Bronchial epithelial cell (primary cell): Measurements from ENCODE around the gene CACNA1C. TPM values are rescaled to one million over a fixed set of nuclear protein-coding genes. Genes with fewer than 3 reads are reported as not detected.

Experiments
- DNase-seq: peaks from one replicate; pipeline ENCODE4 v3.0.0-alpha.2; 2010; ENCODE audit warnings: low read depth
- FAIRE-seq: peaks from 2 replicates; lab custom pipeline; 2011; peaks lifted over from hg19 to GRCh38; lab: Jason Lieb, UNC
- H3K27me3 ChIP-seq: 2 replicates; pipeline ENCODE4 v1.5.1; 2011; ENCODE audit warnings: low read length; ENCODE audit not compliant: control insufficient read depth, insufficient read depth
- H3K36me3 ChIP-seq: 2 replicates; pipeline ENCODE4 v1.5.1; 2011; ENCODE audit warnings: low read length; ENCODE audit not compliant: control insufficient read depth, insufficient read depth
- H3K4me3 ChIP-seq: 2 replicates; pipeline ENCODE4 v1.5.1; 2011; ENCODE audit warnings: mild to moderate bottlenecking, low read depth, low read length, control low read depth
- total RNA-seq: library from RNA; depleted of rRNA; stranded (reverse); fragments of >200 nt; gene quantifications from 2 replicates; pipeline ENCODE4 v1.2.1, GENCODE V29; 2014
- TF ChIP-seq, protein P1 (sequence below): IDR thresholded peaks from 2 replicates; pipeline ENCODE4 v1.5.1; 2011; ENCODE audit warnings: mild to moderate bottlenecking, moderate library complexity, low read length, control low read depth, inconsistent platforms; ENCODE audit not compliant: insufficient read depth, severe bottlenecking

The CACNA1C gene
- total RNA-seq, 1 donor from 2014 or later = not detected

DNA sequence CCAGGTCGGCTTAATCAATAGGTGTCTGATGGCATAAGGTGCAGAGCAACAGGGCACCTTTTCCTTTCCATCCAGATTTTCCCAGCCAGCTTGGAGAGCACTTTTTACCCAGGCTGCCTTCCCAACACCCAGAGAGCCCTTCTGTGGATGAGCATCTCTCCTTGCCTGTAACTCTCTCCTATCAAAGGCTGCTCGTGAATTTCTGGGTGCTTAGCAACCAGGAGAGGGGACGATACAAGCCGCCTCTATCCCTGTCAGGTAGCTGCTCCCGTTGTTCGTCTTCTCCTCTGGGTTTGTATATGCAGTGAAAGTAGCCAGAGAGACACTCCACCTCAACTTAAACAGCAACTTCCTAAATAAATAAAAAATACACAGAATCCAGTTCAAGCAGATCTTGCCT lies 124.2 kb downstream of the CACNA1C start:
- FAIRE-seq (no peak), DNase-seq (no peak)
- H3K4me3 ChIP-seq = no peak overlapping the region
- TF ChIP-seq, protein P1, sequence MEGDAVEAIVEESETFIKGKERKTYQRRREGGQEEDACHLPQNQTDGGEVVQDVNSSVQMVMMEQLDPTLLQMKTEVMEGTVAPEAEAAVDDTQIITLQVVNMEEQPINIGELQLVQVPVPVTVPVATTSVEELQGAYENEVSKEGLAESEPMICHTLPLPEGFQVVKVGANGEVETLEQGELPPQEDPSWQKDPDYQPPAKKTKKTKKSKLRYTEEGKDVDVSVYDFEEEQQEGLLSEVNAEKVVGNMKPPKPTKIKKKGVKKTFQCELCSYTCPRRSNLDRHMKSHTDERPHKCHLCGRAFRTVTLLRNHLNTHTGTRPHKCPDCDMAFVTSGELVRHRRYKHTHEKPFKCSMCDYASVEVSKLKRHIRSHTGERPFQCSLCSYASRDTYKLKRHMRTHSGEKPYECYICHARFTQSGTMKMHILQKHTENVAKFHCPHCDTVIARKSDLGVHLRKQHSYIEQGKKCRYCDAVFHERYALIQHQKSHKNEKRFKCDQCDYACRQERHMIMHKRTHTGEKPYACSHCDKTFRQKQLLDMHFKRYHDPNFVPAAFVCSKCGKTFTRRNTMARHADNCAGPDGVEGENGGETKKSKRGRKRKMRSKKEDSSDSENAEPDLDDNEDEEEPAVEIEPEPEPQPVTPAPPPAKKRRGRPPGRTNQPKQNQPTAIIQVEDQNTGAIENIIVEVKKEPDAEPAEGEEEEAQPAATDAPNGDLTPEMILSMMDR = no peak
- no peaks in the 10 kb centered on the region for H3K27me3 ChIP-seq
- H3K36me3 ChIP-seq = no peaks in the 10 kb centered on the region

DNA sequence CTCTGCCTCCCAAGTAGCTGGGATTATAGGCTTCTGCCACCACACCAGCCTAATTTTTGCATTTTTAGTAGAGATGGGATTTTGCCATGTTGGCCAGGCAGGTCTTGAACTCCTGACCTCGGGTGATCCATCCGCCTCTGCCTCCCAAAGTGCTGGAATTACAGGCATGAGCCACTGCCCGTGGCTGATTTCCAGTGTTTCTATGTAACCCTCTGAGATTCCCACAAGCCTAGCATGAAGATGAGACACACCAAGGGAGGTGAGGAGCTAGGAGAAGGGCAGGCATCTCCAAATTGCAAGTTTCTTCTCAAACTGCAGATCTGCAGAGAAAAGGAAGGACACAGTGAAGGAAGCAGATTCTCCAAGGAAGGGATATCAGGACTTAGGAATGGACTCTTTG lies 125.0 kb downstream of the CACNA1C start:
- FAIRE-seq (no peak), DNase-seq (no peak)
- no peaks in the 10 kb centered on the region for H3K36me3 ChIP-seq

DNA sequence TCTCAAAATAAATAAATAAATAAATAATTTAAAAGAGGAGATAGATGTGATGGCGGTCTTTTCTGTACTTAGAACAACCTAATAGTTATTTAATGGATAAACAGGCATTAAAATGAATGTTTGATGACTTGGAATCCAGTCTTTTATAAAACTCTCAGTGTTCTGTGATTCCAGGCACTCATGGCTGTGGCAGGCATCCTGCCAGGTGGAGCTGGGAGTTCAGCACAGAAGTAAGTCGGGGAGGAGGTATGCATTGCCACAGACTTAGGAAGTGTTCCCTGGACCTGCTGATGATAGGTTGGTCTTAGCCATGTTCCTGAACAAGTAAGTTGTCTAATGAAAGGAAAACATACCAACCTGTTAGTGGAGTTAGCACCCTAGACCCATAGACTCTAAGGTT lies 126.3 kb downstream of the CACNA1C start:
- TF ChIP-seq, protein P1 = no peak
- FAIRE-seq (no peak), DNase-seq (no peak)
- Histone ChIP-seq H3K4me3 (no peak overlapping the region), H3K36me3 (no peaks in the 10 kb centered on the region), H3K27me3 (no peaks in the 10 kb centered on the region)

More for the DNA sequence above, 125.0 kb downstream of the CACNA1C start:
- TF ChIP-seq, protein P1 = no peak
- Histone ChIP-seq H3K4me3 (no peak overlapping the region), H3K27me3 (no peaks in the 10 kb centered on the region)

DNA sequence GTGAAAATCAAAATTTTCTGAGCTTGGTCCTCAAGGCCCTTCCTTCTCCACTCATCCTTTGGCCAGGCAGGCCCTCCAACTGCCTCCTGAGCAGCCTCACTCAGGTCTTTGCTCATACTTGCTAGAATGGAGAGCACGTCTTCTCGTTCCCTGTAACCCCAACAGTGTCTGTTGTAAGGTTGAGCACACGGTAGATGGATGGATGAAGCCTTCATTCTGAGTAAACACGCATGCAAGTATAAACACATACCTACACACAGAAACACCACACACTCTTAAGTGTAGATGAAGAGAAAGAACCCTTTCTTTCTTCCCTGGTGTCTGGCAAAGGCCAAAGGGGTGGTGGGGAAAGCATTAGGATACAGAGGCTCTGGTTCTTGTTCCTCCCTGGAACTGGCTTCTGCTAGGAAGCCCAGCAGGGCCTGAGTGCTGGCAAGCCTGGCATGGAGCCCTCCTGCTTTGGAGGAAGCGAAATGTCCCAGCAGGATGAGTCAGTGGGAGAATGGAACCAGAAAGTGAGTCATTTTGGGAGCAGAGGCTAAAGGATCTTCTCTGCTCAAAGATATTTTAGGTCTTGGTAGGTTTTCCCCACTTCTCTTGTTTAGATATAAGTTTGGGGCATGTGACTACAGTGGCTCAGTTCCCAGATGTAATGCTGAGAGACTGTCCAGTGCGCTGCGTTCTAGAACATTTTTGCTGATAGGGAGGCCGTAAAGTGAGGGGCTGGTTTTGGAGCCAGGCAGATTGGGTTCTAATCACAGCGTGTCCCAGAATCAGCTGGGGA lies 127.4 kb downstream of the CACNA1C start:
- no peak for FAIRE-seq
- TF ChIP-seq, protein P1 = no peak

DNA sequence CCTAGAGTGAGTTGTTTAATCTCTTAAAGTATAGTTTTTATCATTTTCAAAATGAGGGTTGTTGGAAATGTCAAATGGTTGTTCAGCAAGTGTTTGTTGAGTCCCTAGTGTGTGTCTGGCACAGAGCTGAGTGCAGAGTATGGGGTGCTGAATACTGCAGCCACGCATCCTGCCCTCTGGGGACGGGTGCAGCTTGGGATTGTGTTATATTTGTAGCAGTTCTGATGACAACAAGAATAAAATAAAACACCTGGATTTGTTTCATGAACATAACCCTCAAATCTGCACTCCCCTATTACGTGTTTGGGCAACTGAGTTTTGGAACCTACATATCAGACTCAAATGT lies 127.9 kb downstream of the CACNA1C start:
- FAIRE-seq (no peak), DNase-seq (no peak)
- Histone ChIP-seq H3K27me3 (no peaks in the 10 kb centered on the region), H3K36me3 (no peaks in the 10 kb centered on the region), H3K4me3 (no peak overlapping the region)
- TF ChIP-seq, protein P1 = no peak

More for the DNA sequence above, 127.4 kb downstream of the CACNA1C start:
- no peaks in the 10 kb centered on the region for H3K27me3 ChIP-seq
- no peaks in the 10 kb centered on the region for H3K36me3 ChIP-seq
- peak; percentile 50 for DNase-seq
- no peak overlapping the region for H3K4me3 ChIP-seq
